Duodenal mucosa (tissue), 2 donors: ENCODE measurements around the gene ERF.

Experiments
- H3K27ac ChIP-seq: one replicate; pipeline ENCODE4 v1.7.0; 2013; ENCODE audit warnings: low read depth, low read length
- H3K27me3 ChIP-seq, 2 donors: one replicate each; pipeline ENCODE4 v1.7.0; 2013; ENCODE audit warnings: low read length in 2 of 2, control low read depth in 1 of 2; ENCODE audit not compliant: insufficient read depth in 2 of 2, control insufficient read depth in 1 of 2
- H3K36me3 ChIP-seq, 2 donors: one replicate each; pipeline ENCODE4 v1.7.0; 2013; ENCODE audit warnings: low read length in 2 of 2, control low read depth in 1 of 2; ENCODE audit not compliant: insufficient read depth in 2 of 2, control insufficient read depth in 1 of 2
- H3K4me1 ChIP-seq, 2 donors: one replicate each; pipeline ENCODE4 v1.7.0; 2013; ENCODE audit warnings: low read length in 2 of 2, control low read depth in 1 of 2; ENCODE audit not compliant: insufficient read depth in 2 of 2, control insufficient read depth in 1 of 2
- H3K4me3 ChIP-seq, 2 donors: one replicate each; pipeline ENCODE4 v1.7.0; 2013; ENCODE audit warnings: low read length in 2 of 2, low read depth in 1 of 2
- H3K9ac ChIP-seq, 2 donors: one replicate each; pipeline ENCODE4 v1.7.0; 2013; ENCODE audit warnings: low read length in 2 of 2, low read depth in 1 of 2
- H3K9me3 ChIP-seq, 2 donors: one replicate each; pipeline ENCODE4 v1.7.0; 2013; ENCODE audit warnings: low read length in 2 of 2, control low read depth in 1 of 2; ENCODE audit not compliant: control insufficient read depth in 1 of 2

The ERF gene

DNA sequence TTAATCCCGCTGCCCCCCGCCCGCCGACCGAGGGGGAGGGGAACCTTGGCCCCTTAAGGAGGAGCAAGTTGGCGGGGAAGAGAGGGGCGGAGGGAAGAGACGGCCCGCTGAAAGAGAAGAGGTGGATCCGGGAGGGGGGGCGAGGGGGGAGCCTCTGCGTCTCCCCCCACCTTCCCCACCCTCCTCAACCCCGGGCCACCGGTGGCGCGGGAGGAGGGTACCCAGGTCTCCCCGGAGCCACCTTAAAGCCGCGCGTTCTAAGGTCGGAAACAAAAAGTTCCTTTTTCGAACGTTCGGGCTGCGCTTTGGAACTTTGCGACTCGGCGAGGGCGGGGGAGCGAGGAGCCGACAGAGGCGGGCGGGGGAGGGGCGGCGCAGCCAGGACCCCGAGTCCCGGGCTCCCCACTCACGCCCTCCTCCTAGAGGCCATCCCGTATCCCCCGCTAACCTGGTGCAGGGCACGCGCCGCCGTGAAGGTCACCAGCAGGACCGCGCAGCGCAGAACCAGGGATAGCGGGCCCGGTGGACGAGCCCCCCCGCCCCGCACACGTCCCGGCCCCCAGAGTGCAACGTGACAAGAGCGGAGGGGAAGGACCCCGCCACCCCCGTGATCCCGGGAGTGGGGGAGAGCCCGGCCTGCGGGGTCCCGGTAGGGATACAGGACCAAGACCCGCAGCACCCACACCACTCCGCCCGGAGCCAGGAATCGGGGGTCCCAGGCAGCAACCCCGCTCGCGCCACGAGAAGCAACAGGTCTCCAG, 659 bp downstream of the ERF start:
- Histone ChIP-seq H3K36me3 (peaks cover 4 to 8% of the 10 kb centered on the region in 2 donors), H3K9me3 (no peaks in the 10 kb centered on the region), H3K4me1 (peaks cover 32 to 43% of the 10 kb centered on the region in 2 donors), H3K9ac (peak overlapping the region; percentile 90), H3K27ac (peak overlapping the region; percentile 97), H3K27me3 (no peaks in the 10 kb centered on the region), H3K4me3 (peak overlapping the region; percentile 81 to 86)

- peaks cover 32 to 43% of the 10 kb centered on the region in 2 donors for H3K4me1 ChIP-seq
Measured at GRCh38 chr19:42253245-42254088, 1.5 kb downstream of the ERF start.

GRCh38 chr19:42252365-42253244, 2.3 kb downstream of the ERF start:
- Histone ChIP-seq H3K9me3 (no peaks in the 10 kb centered on the region), H3K27me3 (no peaks in the 10 kb centered on the region), H3K36me3 (peaks cover 6 to 19% of the 10 kb centered on the region in 2 donors), H3K4me1 (peaks cover 32 to 40% of the 10 kb centered on the region in 2 donors), H3K9ac (peak overlapping the region; percentile 82 to 84), H3K27ac (peak overlapping the region; percentile 89), H3K4me3 (peak overlapping the region; percentile 83 to 86)

More at GRCh38 chr19:42253245-42254088, 1.5 kb downstream of the ERF start:
- H3K4me3 ChIP-seq, result peak overlapping the region; percentile 86
- H3K27me3 ChIP-seq, result no peaks in the 10 kb centered on the region
- H3K27ac ChIP-seq, result peak overlapping the region; percentile 97
- no peaks in the 10 kb centered on the region for H3K9me3 ChIP-seq
- peaks cover 6 to 16% of the 10 kb centered on the region in 2 donors for H3K36me3 ChIP-seq
- peak overlapping the region; percentile 84 to 90 for H3K9ac ChIP-seq

DNA sequence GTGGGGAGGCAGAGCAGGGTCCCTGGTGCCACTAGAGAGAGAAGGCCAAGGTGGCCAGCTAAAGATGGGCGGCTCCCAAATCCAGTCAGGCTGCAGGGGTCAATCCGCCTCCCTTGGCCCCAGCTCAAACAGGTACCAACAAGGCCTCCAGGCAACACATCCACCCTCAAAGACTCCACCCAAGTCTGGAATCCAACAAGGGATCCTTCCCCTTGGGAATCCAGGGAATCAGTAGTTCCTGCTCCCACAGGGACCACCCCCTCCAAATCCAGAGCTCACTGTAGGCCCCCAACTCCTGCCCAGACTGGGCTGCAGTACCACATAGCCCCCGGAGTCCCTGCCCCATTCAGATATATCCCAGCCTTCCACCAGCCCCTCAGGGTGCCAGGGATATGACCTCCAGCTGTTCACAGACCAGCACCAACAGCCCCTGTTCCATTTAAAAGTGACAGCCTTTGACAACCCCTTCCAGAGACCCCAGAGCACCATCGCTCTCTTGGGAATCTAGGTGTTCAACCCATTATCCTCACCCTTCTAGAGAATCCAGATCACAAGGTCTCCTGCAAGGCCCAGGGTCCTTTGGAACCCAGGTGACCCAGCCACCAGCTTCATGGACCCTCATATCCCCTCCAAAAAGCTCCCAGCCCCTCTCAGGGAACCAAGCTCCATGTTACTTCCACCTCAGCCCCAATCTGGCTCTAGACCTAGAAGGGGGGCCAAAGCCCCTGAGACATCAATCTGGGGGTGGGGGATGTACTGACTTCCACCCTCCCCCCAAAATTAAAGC, 3.2 kb downstream of the ERF start:
- Histone ChIP-seq H3K27ac (no peak overlapping the region), H3K4me1 (peaks cover 32 to 40% of the 10 kb centered on the region in 2 donors), H3K36me3 (peaks cover 6 to 19% of the 10 kb centered on the region in 2 donors), H3K4me3 (peak overlapping the region; percentile 30 to 36), H3K9me3 (no peaks in the 10 kb centered on the region), H3K9ac (peak overlapping the region in 1 of 2 donors; percentile 26), H3K27me3 (no peaks in the 10 kb centered on the region)

DNA sequence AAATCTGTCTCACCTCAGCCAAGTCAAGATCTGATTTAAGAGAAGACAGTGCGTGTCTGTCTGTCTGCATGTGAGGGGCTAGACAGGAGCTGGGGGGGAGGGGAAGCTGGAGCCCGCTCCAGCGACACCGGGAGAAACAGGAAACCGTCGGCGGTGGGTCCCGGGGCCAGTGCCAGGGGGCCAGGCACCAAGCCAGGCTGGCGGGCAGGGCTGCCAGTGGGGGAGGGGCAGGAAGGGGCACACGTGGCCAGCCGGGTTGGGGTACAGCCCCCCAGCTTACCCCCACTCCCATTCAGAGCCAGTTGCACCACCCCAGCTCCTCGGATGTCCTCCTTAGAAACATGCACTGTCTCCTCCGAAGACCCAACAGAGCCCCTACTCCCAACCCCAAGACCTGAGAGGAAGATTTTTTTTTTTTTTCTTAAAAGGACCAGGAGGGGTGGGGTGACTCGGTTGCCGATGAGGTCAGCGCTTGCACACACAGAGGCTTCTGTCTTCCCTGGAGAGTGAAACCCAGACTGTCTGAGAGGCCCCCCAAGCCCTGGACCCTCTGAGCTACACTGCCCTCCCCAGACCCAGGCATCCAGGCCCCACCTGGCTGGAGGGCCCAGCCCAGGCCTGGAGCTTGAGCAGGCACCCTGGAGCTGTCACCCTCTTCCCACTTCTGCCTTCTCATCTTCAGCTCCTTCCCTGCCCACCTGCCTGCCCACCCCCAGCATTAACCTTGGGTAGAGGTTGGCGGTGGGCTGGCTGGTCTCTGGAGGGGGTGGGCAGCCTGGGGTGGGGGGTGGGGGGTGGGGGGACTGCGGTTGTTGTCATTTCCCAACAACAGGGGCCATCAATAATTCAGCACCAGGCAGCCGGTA, 4.0 kb downstream of the ERF start:
- H3K36me3 ChIP-seq, result peaks cover 6 to 19% of the 10 kb centered on the region in 2 donors
- H3K27ac ChIP-seq, result no peak overlapping the region
- H3K9me3 ChIP-seq, result no peaks in the 10 kb centered on the region
- peaks cover 24 to 34% of the 10 kb centered on the region in 2 donors for H3K4me1 ChIP-seq
- peak overlapping the region in 1 of 2 donors; percentile 26 for H3K9ac ChIP-seq
- H3K27me3 ChIP-seq, result no peaks in the 10 kb centered on the region
- H3K4me3 ChIP-seq, result no peak overlapping the region

DNA sequence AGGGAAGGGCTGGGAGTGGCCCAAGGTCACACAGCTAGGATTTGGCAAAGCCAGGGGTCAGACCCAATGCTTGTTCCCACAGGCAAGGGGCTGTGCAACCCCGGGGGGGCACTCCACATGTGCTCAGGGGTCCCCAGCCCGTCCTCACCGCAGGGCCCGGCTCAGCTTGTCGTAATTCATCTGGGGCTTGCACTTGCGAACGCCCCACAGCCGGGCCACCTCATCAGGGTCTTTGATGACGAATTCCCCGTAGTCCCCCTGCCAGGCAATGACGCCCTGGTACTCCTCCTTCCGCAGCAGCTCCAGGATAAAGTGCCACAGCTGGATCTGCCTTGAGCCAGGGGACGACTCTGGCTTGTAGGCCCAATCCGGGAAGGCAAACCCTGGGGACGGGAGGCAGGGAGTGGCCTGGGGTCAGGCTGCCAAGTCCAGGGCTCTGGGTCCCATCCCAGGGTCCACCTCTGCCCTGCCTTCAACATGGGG, 4.7 kb downstream of the ERF start:
- Histone ChIP-seq H3K27me3 (no peaks in the 10 kb centered on the region), H3K4me1 (peaks cover 21 to 29% of the 10 kb centered on the region in 2 donors), H3K9me3 (no peaks in the 10 kb centered on the region), H3K36me3 (peaks cover 6 to 19% of the 10 kb centered on the region in 2 donors), H3K4me3 (no peak overlapping the region), H3K27ac (no peak overlapping the region), H3K9ac (no peak overlapping the region)

DNA sequence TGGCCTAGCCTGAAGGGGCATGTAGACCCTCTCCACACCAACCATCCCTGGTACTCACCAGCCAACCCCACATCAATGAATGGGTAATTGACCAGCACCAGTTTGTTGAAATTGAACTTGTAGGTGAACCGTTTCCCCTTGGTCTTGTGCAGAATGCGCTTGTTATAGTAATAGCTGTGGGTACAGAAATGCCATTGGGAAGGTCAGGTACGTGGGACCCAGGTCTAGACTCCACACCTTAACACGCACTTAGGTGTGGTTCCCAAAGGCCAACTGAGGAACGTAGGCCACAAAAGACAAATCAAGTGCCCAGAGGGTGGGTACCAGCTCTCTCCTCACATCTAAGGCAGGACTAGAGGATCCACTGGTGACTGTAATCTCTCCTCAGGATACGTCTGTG, 5.2 kb downstream of the ERF start:
- Histone ChIP-seq H3K27me3 (no peaks in the 10 kb centered on the region), H3K4me1 (peaks cover 21 to 34% of the 10 kb centered on the region in 2 donors), H3K9me3 (no peaks in the 10 kb centered on the region), H3K4me3 (no peak overlapping the region), H3K36me3 (peaks cover 6 to 19% of the 10 kb centered on the region in 2 donors), H3K27ac (no peak overlapping the region), H3K9ac (no peak overlapping the region)

GRCh38 chr19:42249149-42249750, 5.7 kb downstream of the ERF start:
- H3K4me3 ChIP-seq, result no peak overlapping the region
- H3K4me1 ChIP-seq, result peaks cover 21 to 34% of the 10 kb centered on the region in 2 donors
- H3K36me3 ChIP-seq, result peaks cover 6 to 19% of the 10 kb centered on the region in 2 donors
- no peaks in the 10 kb centered on the region for H3K9me3 ChIP-seq
- H3K27me3 ChIP-seq, result no peaks in the 10 kb centered on the region
- no peak overlapping the region for H3K27ac ChIP-seq
- no peak overlapping the region for H3K9ac ChIP-seq
